ENCODE results near the gene SHANK3.
"Not testable (repeated sequence)": the region's sequence is repeated elsewhere in the genome, so short reads cannot be mapped to it uniquely, and the experiment has no call there.

SHANK3 gene

GRCh38 chr22:50654664-50655063, 18.0 kb upstream of the SHANK3 start:
- DNase-seq = not testable (repeated sequence)

GRCh38 chr22:50656122-50657070, 16.2 kb upstream of the SHANK3 start:
- no peak for DNase-seq

- no peak for DNase-seq
Observed at GRCh38 chr22:50657925-50658324, 14.7 kb upstream of the SHANK3 start.

- DNase-seq = not testable (repeated sequence)
Observed at GRCh38 chr22:50659711-50660110, 12.9 kb upstream of the SHANK3 start.

- no peak for DNase-seq
Observed at GRCh38 chr22:50660306-50660705, 12.3 kb upstream of the SHANK3 start.

- DNase-seq = no peak
Observed at GRCh38 chr22:50665212-50665611, 7.4 kb upstream of the SHANK3 start.

- no peak for DNase-seq
Observed at GRCh38 chr22:50665738-50666137, 6.9 kb upstream of the SHANK3 start.

GRCh38 chr22:50670513-50670912, 2.1 kb upstream of the SHANK3 start:
- no peak for DNase-seq

- no peak for DNase-seq
Observed at GRCh38 chr22:50670914-50671538, 1.6 kb upstream of the SHANK3 start.

- no peak for DNase-seq
Observed at GRCh38 chr22:50671641-50672040, 982 bp upstream of the SHANK3 start.

- DNase-seq = no peak
Observed at GRCh38 chr22:50672041-50672440, 582 bp upstream of the SHANK3 start.

GRCh38 chr22:50673231-50674129, 857 bp downstream of the SHANK3 start:
- DNase-seq = no peak

GRCh38 chr22:50674130-50674500, 1.5 kb downstream of the SHANK3 start:
- DNase-seq = no peak

- DNase-seq = no peak
Observed at GRCh38 chr22:50674606-50675552, 2.3 kb downstream of the SHANK3 start.

- DNase-seq = no peak
Observed at GRCh38 chr22:50675553-50676179, 3.0 kb downstream of the SHANK3 start.

GRCh38 chr22:50676180-50676636, 3.6 kb downstream of the SHANK3 start:
- DNase-seq = no peak

GRCh38 chr22:50676661-50677492, 4.3 kb downstream of the SHANK3 start:
- DNase-seq = no peak

GRCh38 chr22:50677493-50678217, 5.0 kb downstream of the SHANK3 start:
- DNase-seq = no peak

- DNase-seq = no peak
Observed at GRCh38 chr22:50678218-50678650, 5.6 kb downstream of the SHANK3 start.

All from NCI-H446 (cell line).